ENCODE measurements around the gene LHFPL2.
"Not testable (repeated sequence)": the region's sequence is repeated elsewhere in the genome, so short reads cannot be mapped to it uniquely, and the experiment has no call there.

LHFPL2 gene

GRCh38 chr5:78626009-78626571 lies 22.5 kb downstream of the LHFPL2 start:
- H3K36me3 Mint-ChIP-seq (ENCODE audit: low read depth) = no peaks in the 10 kb centered on the region
- H3K4me1 Mint-ChIP-seq (ENCODE audit: low read depth) = no peaks in the 10 kb centered on the region
- no peak overlapping the region for H3K27ac Mint-ChIP-seq
- no peak overlapping the region for H3K4me3 Mint-ChIP-seq
- no peaks in the 10 kb centered on the region for H3K9me3 Mint-ChIP-seq
- no peaks in the 10 kb centered on the region for H3K27me3 Mint-ChIP-seq (ENCODE audit: low read depth)

DNA sequence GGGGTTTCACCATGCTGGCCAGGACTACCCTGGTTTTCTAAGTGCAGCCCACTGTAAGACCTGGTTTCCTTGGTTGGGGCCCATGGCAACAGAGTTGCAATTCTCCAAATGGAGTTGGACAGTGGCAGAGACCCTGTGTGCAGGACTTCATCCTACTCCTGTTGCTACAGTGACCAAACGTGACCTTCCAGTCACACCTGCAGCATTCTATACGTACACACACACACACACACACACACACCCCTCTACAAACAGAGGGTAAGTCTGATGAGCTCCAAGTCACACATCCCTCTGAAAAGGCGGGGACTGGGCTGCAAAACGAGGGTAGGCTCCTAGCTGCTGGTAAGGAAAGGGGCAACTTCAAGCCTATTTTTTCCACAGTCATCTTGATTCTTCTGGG lies 23.6 kb downstream of the LHFPL2 start:
- no peaks in the 10 kb centered on the region for H3K27me3 Mint-ChIP-seq (ENCODE audit: low read depth)
- H3K36me3 Mint-ChIP-seq (ENCODE audit: low read depth) = no peaks in the 10 kb centered on the region
- no peak overlapping the region for H3K27ac Mint-ChIP-seq
- no peaks in the 10 kb centered on the region for H3K9me3 Mint-ChIP-seq
- no peaks in the 10 kb centered on the region for H3K4me1 Mint-ChIP-seq (ENCODE audit: low read depth)
- no peak overlapping the region for H3K4me3 Mint-ChIP-seq

DNA sequence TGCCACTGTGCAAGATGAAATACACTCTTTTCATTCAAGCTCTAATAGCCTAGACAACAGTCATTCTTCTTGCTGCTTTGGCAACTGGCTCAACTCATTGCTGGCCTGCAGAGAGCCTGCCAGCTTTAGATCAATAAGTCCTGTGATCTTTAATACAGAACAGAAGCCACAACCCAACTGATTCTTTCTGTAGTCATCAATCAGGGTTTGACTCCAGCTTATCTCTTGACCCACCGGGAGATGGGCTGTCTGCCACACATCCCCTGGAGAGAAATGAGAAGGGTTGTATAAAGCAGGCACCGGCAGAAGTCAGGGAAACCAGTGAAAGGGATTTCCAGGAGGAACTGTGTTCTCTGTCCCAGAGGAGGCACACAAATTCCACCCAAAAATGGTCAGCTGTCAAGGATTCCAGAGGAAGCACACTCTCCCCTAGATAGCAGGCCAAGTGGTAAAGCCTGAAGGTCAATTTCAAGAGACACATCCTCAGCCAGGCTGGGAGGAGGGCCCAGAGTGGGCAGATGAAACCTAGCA lies 24.5 kb downstream of the LHFPL2 start:
- Mint-ChIP-seq H3K36me3 (ENCODE audit: low read depth) (no peaks in the 10 kb centered on the region), H3K27ac (no peak overlapping the region), H3K4me3 (no peak overlapping the region), H3K27me3 (ENCODE audit: low read depth) (no peaks in the 10 kb centered on the region), H3K4me1 (ENCODE audit: low read depth) (no peaks in the 10 kb centered on the region), H3K9me3 (no peaks in the 10 kb centered on the region)

- Mint-ChIP-seq H3K36me3 (ENCODE audit: low read depth) (no peaks in the 10 kb centered on the region), H3K27ac (no peak overlapping the region), H3K9me3 (no peaks in the 10 kb centered on the region), H3K4me1 (ENCODE audit: low read depth) (no peaks in the 10 kb centered on the region), H3K4me3 (no peak overlapping the region), H3K27me3 (ENCODE audit: low read depth) (no peaks in the 10 kb centered on the region)
Observed at GRCh38 chr5:78622302-78622971, 26.1 kb downstream of the LHFPL2 start.

GRCh38 chr5:78621291-78621738 lies 27.3 kb downstream of the LHFPL2 start:
- no peaks in the 10 kb centered on the region for H3K9me3 Mint-ChIP-seq
- H3K27ac Mint-ChIP-seq = no peak overlapping the region
- H3K4me3 Mint-ChIP-seq = no peak overlapping the region
- H3K36me3 Mint-ChIP-seq (ENCODE audit: low read depth) = no peaks in the 10 kb centered on the region
- H3K27me3 Mint-ChIP-seq (ENCODE audit: low read depth) = no peaks in the 10 kb centered on the region
- H3K4me1 Mint-ChIP-seq (ENCODE audit: low read depth) = no peaks in the 10 kb centered on the region

DNA sequence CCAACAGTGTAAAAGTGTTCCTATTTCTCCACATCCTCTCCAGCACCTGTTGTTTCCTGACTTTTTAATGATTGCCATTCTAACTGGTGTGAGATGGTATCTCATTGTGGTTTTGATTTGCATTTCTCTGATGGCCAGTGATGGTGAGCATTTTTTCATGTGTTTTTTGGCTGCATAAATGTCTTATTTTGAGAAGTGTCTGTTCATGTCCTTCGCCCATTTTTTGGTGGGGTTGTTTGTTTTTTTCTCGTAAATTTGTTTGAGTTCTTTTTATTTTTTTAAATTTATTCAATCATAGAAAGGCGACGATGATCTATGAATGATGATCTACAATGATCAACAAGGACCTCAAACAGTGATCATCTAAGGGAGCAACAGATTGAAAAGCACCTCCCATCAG lies 28.5 kb downstream of the LHFPL2 start:
- H3K36me3 Mint-ChIP-seq (ENCODE audit: low read depth); H3K27me3 Mint-ChIP-seq (ENCODE audit: low read depth); H3K4me3 Mint-ChIP-seq; H3K9me3 Mint-ChIP-seq; H3K4me1 Mint-ChIP-seq (ENCODE audit: low read depth); H3K27ac Mint-ChIP-seq: not testable (repeated sequence)

DNA sequence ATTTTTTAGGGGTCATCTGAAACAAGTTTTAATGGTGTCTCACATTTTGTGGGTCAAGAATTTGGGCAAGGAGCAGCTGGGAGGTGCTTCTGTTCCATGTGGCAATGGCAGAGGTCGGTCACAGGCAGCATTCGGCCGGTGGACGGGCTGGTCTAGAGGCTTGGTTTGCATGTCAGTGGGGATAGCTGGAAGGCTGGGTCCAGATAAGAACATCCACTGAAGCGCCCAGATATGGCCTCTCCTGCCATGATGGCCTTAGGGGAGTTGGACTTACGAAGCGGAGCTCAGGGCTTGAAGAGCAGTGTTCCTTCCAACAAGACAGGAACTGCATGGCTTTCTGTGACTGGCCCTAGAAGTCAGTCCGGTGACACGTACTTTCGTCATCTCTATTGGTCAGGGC lies 30.3 kb downstream of the LHFPL2 start:
- Mint-ChIP-seq H3K4me3 (no peak overlapping the region), H3K9me3 (no peaks in the 10 kb centered on the region), H3K27ac (no peak overlapping the region), H3K27me3 (ENCODE audit: low read depth) (peaks cover 9% of the 10 kb centered on the region), H3K4me1 (ENCODE audit: low read depth) (no peaks in the 10 kb centered on the region), H3K36me3 (ENCODE audit: low read depth) (no peaks in the 10 kb centered on the region)

- no peaks in the 10 kb centered on the region for H3K9me3 Mint-ChIP-seq
- H3K36me3 Mint-ChIP-seq (ENCODE audit: low read depth) = no peaks in the 10 kb centered on the region
- H3K27me3 Mint-ChIP-seq (ENCODE audit: low read depth) = peaks cover 9% of the 10 kb centered on the region
- H3K4me1 Mint-ChIP-seq (ENCODE audit: low read depth) = no peaks in the 10 kb centered on the region
- H3K27ac Mint-ChIP-seq = no peak overlapping the region
- no peak overlapping the region for H3K4me3 Mint-ChIP-seq
Observed at GRCh38 chr5:78615697-78616096, 32.9 kb downstream of the LHFPL2 start.

- peaks cover 9% of the 10 kb centered on the region for H3K27me3 Mint-ChIP-seq (ENCODE audit: low read depth)
- no peaks in the 10 kb centered on the region for H3K4me1 Mint-ChIP-seq (ENCODE audit: low read depth)
- H3K4me3 Mint-ChIP-seq = no peak overlapping the region
- no peaks in the 10 kb centered on the region for H3K9me3 Mint-ChIP-seq
- no peak overlapping the region for H3K27ac Mint-ChIP-seq
- H3K36me3 Mint-ChIP-seq (ENCODE audit: low read depth) = no peaks in the 10 kb centered on the region
Observed at GRCh38 chr5:78614816-78615215, 33.8 kb downstream of the LHFPL2 start.

DNA sequence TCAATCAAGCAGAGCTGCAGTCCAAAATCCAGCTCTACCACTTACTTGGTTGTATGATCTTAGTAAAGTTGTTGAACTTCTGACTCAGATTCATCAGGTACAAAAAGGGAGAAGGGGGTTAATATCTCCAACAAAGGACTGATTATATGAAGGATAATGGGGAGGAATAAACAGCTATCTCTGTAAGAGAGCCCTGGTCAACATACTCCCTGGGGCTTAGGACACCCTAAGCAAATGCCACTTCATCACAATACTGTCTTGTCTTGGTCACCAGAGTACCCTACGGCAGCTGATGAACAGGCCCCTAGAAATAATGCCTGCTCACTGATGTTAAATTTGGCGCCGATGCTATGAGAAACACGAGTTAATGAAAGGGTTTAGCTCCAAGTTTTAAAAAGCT lies 34.8 kb downstream of the LHFPL2 start:
- Mint-ChIP-seq H3K27me3 (ENCODE audit: low read depth) (peaks cover 9% of the 10 kb centered on the region), H3K4me3 (no peak overlapping the region), H3K27ac (no peak overlapping the region), H3K4me1 (ENCODE audit: low read depth) (no peaks in the 10 kb centered on the region), H3K9me3 (no peaks in the 10 kb centered on the region), H3K36me3 (ENCODE audit: low read depth) (no peaks in the 10 kb centered on the region)

- peaks cover 9% of the 10 kb centered on the region for H3K27me3 Mint-ChIP-seq (ENCODE audit: low read depth)
- no peaks in the 10 kb centered on the region for H3K36me3 Mint-ChIP-seq (ENCODE audit: low read depth)
- no peaks in the 10 kb centered on the region for H3K4me1 Mint-ChIP-seq (ENCODE audit: low read depth)
- H3K4me3 Mint-ChIP-seq = no peak overlapping the region
- H3K9me3 Mint-ChIP-seq = no peaks in the 10 kb centered on the region
- no peak overlapping the region for H3K27ac Mint-ChIP-seq
Observed at GRCh38 chr5:78613151-78613533, 35.4 kb downstream of the LHFPL2 start.

- Mint-ChIP-seq H3K36me3 (ENCODE audit: low read depth) (no peaks in the 10 kb centered on the region), H3K9me3 (no peaks in the 10 kb centered on the region), H3K4me3 (no peak overlapping the region), H3K4me1 (ENCODE audit: low read depth) (no peaks in the 10 kb centered on the region), H3K27me3 (ENCODE audit: low read depth) (peaks cover 14% of the 10 kb centered on the region), H3K27ac (no peak overlapping the region)
Observed at GRCh38 chr5:78612227-78613150, 36.1 kb downstream of the LHFPL2 start.

GRCh38 chr5:78611126-78611605 lies 37.4 kb downstream of the LHFPL2 start:
- Mint-ChIP-seq H3K4me1 (ENCODE audit: low read depth) (no peaks in the 10 kb centered on the region), H3K27me3 (ENCODE audit: low read depth) (peaks cover 19% of the 10 kb centered on the region), H3K36me3 (ENCODE audit: low read depth) (no peaks in the 10 kb centered on the region), H3K9me3 (no peaks in the 10 kb centered on the region), H3K27ac (no peak overlapping the region), H3K4me3 (no peak overlapping the region)

DNA sequence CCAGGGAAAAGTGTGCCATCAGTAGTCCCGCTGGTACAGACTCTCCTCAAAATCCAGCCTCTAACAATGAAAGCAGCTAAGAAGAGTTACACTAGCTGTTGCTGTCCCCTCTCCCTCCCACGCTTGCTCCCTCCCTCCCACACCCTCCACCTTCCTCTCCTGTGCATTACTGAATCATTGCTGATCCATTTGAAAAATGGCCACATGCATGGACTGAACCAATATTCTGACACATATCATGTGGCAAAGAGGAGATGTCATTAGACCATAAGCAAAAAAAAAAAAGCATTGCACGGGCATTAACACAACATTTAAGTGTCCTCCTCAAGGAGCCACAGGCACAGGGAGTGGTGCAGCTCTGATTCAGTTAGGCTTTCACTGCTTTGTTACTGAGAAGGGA lies 37.9 kb downstream of the LHFPL2 start:
- H3K36me3 Mint-ChIP-seq (ENCODE audit: low read depth) = no peaks in the 10 kb centered on the region
- H3K27me3 Mint-ChIP-seq (ENCODE audit: low read depth) = peaks cover 20% of the 10 kb centered on the region
- no peak overlapping the region for H3K4me3 Mint-ChIP-seq
- no peaks in the 10 kb centered on the region for H3K4me1 Mint-ChIP-seq (ENCODE audit: low read depth)
- no peaks in the 10 kb centered on the region for H3K9me3 Mint-ChIP-seq
- no peak overlapping the region for H3K27ac Mint-ChIP-seq

Measured in T-helper 1 cell treated with Interleukin-12 subunit alpha and Interleukin-12 subunit beta and Interleukin-4 antibody, amounts not matched to agents 30 μg/mL and 1 μg/mL, for 36 hours (primary cell).